Keratinocyte (primary cell): ENCODE results near the gene ZIC2. TPM values are rescaled to one million over a fixed set of nuclear protein-coding genes. Genes with fewer than 3 reads are reported as not detected.
A peak's percentile ranks its signal among the peaks of the same experiment; 100 is the strongest.

Source experiments
- DNase-seq: peaks from one replicate; pipeline ENCODE4 v3.0.0-alpha.2; 2011; ENCODE audit warnings: low read depth, missing footprints, low spot score
- FAIRE-seq: peaks from 2 replicates; lab custom pipeline; 2011; peaks lifted over from hg19 to GRCh38; lab: Jason Lieb, UNC
- H2AFZ ChIP-seq: 2 replicates; pipeline ENCODE4 v1.6.0; 2012; ENCODE audit warnings: low read length, control low read depth, inconsistent platforms; ENCODE audit not compliant: control insufficient read depth
- H3K27ac ChIP-seq: 2 replicates; pipeline ENCODE4 v1.5.1; 2011; ENCODE audit warnings: low read length; ENCODE audit not compliant: control insufficient read depth, insufficient read depth
- H3K27me3 ChIP-seq: 3 replicates; pipeline ENCODE4 v1.6.0; 2011; ENCODE audit warnings: low read length; ENCODE audit not compliant: control insufficient read depth, insufficient read depth; ENCODE audit errors: extremely low read depth
- H3K36me3 ChIP-seq, 2 experiments: 2 replicates in 1 of 2; 3 replicates in 1 of 2; pipeline ENCODE4 v1.5.1; 2011; ENCODE audit warnings: low read length in 2 of 2, mild to moderate bottlenecking in 1 of 2; ENCODE audit not compliant: control insufficient read depth in 2 of 2, insufficient read depth in 2 of 2; ENCODE audit errors: extremely low read depth in 1 of 2
- H3K4me1 ChIP-seq: 3 replicates; pipeline ENCODE4 v1.5.1; 2011; ENCODE audit warnings: low read length; ENCODE audit not compliant: control insufficient read depth, insufficient read depth; ENCODE audit errors: extremely low read depth
- H3K4me2 ChIP-seq: 3 replicates; pipeline ENCODE4 v1.6.0; 2011; ENCODE audit warnings: low read depth, low read length; ENCODE audit not compliant: control insufficient read depth, insufficient read depth; ENCODE audit errors: extremely low read depth
- H3K4me3 ChIP-seq, 3 experiments: fragments of 200-600 bp in 1 of 3; sonication (generic) in 1 of 3; 2 replicates in 2 of 3; 3 replicates in 1 of 3; pipeline ENCODE4 v1.5.1; 2011 to 2016; ENCODE audit warnings: low read length in 3 of 3, mild to moderate bottlenecking in 3 of 3, control low read depth in 2 of 3, inconsistent platforms in 1 of 3, low read depth in 1 of 3, mixed read lengths in 1 of 3, mixed run types in 1 of 3, moderate library complexity in 1 of 3; ENCODE audit not compliant: control insufficient read depth in 2 of 3, insufficient read depth in 2 of 3; ENCODE audit errors: extremely low read depth in 1 of 3
- H3K79me2 ChIP-seq: 2 replicates; pipeline ENCODE4 v1.6.0; 2012; ENCODE audit warnings: low read length; ENCODE audit not compliant: control insufficient read depth, insufficient read depth
- H3K9ac ChIP-seq: 3 replicates; pipeline ENCODE4 v1.6.0; 2011; ENCODE audit warnings: low read length; ENCODE audit not compliant: control insufficient read depth, insufficient read depth; ENCODE audit errors: extremely low read depth
- H3K9me1 ChIP-seq: 3 replicates; pipeline ENCODE4 v1.6.0; 2011; ENCODE audit warnings: low read length; ENCODE audit not compliant: control insufficient read depth, insufficient read depth; ENCODE audit errors: extremely low read depth
- H3K9me3 ChIP-seq: 2 replicates; pipeline ENCODE4 v1.5.1; 2012; ENCODE audit warnings: low read depth, low read length; ENCODE audit not compliant: control insufficient read depth
- H4K20me1 ChIP-seq: 3 replicates; pipeline ENCODE4 v1.6.0; 2011; ENCODE audit warnings: low read length; ENCODE audit not compliant: control insufficient read depth, insufficient read depth; ENCODE audit errors: extremely low read depth
- EZH2 ChIP-seq: IDR thresholded peaks from one replicate; pipeline ENCODE4 v1.6.1; 2012; ENCODE audit warnings: inconsistent platforms, mild to moderate bottlenecking, low read length, moderate library complexity
- dilution Hi-C: fragments of 300-500 bp; cut with MboI; formaldehyde crosslinking; loops from one replicate; pipeline ENCODE4 v1.7.0; 2020; ENCODE audit warnings: low sequenced_read_pairs; ENCODE audit not compliant: extremely low pct_ligation_motif_present
- polyA plus RNA-seq, 5 experiments: library from polyadenylated mRNA; depleted of rRNA in 3 of 5; stranded (reverse) in 3 of 5; stranded (forward) in 1 of 5; unstranded in 1 of 5; fragments of >200 nt; gene quantifications; 1 replicate in 1 of 5; 2 replicates in 3 of 5; 3 replicates in 1 of 5; pipeline versions ENCODE4 v1.2.1 to v1.2.3, GENCODE V29; 2011 to 2012; ENCODE audit warnings: missing spikeins in 2 of 5, low read depth in 1 of 5, low replicate concordance in 1 of 5
- TF ChIP-seq, protein P1 (sequence below), 3 experiments: IDR thresholded peaks in 1 of 3; conservative IDR thresholded peaks in 1 of 3; optimal IDR thresholded peaks in 1 of 3; 2 replicates in 2 of 3; 3 replicates in 1 of 3; pipeline versions ENCODE3 to v1.5.1; 2011; ENCODE audit warnings: low read length in 3 of 3, mild to moderate bottlenecking in 3 of 3, moderate library complexity in 2 of 3, control low read depth in 1 of 3, inconsistent platforms in 1 of 3; ENCODE audit not compliant: insufficient read depth in 2 of 3; ENCODE audit errors: extremely low read depth in 1 of 3

Gene ZIC2
- polyA plus RNA-seq, 1 donor (not counting 4 experiments of a cell fraction or from before 2014, with no cell fraction given), result not detected

DNA sequence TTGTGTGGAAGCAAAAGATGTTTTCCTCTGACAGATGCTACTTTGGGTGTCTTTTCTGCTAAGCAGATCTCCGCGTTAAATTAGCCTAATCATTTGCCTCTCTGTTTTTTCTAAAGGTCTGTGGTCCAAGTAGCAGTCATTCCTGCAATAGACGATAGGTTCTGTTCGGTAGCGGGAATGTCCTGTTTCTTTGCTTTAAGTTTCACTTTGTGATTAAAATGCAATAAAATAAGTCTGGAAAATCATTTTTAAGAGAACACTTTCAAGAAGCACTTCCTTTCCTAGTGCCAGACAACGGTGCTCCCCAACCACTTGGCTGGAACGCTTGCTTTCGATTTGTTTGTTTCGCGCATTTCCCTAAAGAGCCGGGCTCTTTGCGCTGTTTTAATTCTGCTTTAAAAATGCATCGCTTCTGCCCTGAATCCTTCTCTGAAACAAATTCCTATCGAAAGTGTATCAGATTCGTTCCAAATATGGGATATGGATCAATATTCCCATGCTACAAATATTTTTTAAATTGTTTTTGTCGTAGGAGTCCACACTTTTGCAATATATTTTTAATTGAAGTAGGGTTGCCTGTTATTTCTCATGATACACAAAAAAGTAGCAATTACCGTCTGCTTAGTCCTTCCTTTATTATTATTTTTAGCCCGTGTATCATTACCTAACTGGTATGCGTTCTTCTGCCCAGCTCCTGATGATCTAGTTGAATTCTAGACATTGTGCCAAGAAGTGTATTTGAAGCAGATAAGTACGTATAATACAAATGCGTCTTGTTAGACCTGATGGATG lies 14.2 kb downstream of the ZIC2 start:
- Histone ChIP-seq H3K36me3 (no peaks in the 10 kb centered on the region), H3K4me1 (no peaks in the 10 kb centered on the region), H3K9me1 (no peaks in the 10 kb centered on the region), H3K4me3 (no peak overlapping the region), H3K27me3 (peaks cover 83% of the 10 kb centered on the region), H2AFZ (no peak overlapping the region), H3K27ac (no peak overlapping the region), H3K4me2 (no peak overlapping the region), H3K9ac (no peak overlapping the region), H4K20me1 (peaks cover 15% of the 10 kb centered on the region), H3K9me3 (peaks cover under 1% of the 10 kb centered on the region), H3K79me2 (no peaks in the 10 kb centered on the region)
- FAIRE-seq (no peak), DNase-seq (no peak)
- TF ChIP-seq EZH2, result peak; percentile 2
- TF ChIP-seq, protein P1, sequence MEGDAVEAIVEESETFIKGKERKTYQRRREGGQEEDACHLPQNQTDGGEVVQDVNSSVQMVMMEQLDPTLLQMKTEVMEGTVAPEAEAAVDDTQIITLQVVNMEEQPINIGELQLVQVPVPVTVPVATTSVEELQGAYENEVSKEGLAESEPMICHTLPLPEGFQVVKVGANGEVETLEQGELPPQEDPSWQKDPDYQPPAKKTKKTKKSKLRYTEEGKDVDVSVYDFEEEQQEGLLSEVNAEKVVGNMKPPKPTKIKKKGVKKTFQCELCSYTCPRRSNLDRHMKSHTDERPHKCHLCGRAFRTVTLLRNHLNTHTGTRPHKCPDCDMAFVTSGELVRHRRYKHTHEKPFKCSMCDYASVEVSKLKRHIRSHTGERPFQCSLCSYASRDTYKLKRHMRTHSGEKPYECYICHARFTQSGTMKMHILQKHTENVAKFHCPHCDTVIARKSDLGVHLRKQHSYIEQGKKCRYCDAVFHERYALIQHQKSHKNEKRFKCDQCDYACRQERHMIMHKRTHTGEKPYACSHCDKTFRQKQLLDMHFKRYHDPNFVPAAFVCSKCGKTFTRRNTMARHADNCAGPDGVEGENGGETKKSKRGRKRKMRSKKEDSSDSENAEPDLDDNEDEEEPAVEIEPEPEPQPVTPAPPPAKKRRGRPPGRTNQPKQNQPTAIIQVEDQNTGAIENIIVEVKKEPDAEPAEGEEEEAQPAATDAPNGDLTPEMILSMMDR (optimal IDR thresholded peaks at IDR 0.05 in 1 of 3, IDR thresholded peaks at IDR 0.05 in 1 of 3, conservative IDR thresholded peaks at IDR 0.05 in 1 of 3; ENCODE audit: extremely low read depth in 1 of 3, insufficient read depth in 2 of 3, low read length in 3 of 3), result no peak
- dilution Hi-C loops, result no loop called here

DNA sequence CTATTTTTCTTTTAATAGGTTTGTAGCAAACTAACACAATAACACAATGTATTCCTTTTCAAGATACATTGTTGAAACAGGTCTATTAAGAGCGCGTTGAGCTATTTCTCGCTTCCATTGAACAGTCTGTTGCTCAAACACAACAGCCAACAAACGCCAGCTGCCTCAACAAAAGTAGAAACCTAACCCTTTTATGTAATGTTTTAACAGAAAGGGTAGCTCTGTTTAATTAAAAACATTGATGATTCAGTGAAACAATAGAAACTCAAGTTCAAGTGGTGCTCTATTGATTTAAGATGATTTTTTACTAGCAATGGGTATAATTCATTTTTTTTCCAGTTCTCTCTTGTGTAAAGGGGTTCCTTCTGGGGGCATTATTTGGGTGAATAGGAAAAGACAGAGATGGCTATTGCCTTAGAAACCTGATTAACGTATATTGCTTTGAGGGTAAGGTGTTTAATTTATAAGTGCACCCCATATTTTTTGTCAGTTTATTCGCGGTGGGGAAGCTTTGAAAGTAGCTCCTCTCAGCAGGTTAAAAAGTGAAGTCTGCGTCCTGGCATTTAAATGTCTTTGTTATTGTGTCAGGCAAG lies 14.9 kb downstream of the ZIC2 start:
- Histone ChIP-seq H3K4me2 (no peak overlapping the region), H3K79me2 (no peaks in the 10 kb centered on the region), H3K9me1 (no peaks in the 10 kb centered on the region), H3K4me1 (no peaks in the 10 kb centered on the region), H3K27ac (no peak overlapping the region), H3K9ac (no peak overlapping the region), H2AFZ (no peak overlapping the region), H3K27me3 (peaks cover 76% of the 10 kb centered on the region), H3K36me3 (no peaks in the 10 kb centered on the region), H4K20me1 (peaks cover 11% of the 10 kb centered on the region), H3K4me3 (no peak overlapping the region), H3K9me3 (no peaks in the 10 kb centered on the region)
- dilution Hi-C loops, result no loop called here
- DNase-seq, result no peak
- TF ChIP-seq EZH2, result peak; percentile 9
- TF ChIP-seq, protein P1 (optimal IDR thresholded peaks at IDR 0.05 in 1 of 3, IDR thresholded peaks at IDR 0.05 in 1 of 3, conservative IDR thresholded peaks at IDR 0.05 in 1 of 3; ENCODE audit: extremely low read depth in 1 of 3, insufficient read depth in 2 of 3, low read length in 3 of 3), result no peak
- FAIRE-seq, result no peak
